ENCODE measurements around the gene LTBP1. TPM values are rescaled to one million over a fixed set of nuclear protein-coding genes. Genes with fewer than 3 reads are reported as not detected.
A peak's percentile ranks its signal among the peaks of the same experiment; 100 is the strongest.

The LTBP1 gene
- polyA plus RNA-seq, 4 donors: 62.8 to 133 (median 94.1) TPM

DNA sequence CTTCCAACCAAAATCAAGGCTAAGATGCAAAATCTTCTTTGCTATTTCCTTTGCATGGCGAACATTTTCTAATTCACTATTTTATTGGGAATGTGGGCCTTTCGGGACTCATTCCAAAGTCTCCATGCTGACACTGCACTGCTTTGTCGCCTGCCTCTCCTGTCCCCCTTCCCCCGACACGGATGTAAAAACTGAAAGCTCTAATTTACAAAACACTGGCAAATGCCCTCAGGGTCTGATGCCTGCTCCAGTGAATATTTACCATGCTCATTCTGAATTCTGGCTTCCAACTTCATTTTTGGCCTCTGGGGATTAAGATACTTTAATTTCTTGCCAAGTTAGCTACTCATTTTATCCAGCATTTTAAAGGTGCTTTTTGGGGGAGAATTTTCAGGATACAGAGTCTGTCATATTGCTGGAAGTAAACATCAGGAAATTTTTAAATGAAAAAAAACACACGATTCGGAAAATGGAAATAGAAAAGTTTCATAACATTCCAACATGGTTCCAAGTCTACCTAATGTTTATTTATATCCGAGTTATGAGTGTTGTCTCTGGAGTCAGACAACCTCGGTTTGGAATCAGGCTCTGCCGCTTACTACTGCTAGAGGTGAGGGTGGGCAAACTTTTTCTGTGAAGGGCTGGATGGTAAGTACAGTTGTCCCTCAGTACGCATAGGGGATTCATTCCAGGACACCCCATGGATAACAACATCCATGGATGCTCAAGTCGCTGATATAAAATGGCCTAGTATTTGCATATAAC is 14.6 kb upstream of the LTBP1 start:
- no peak for DNase-seq (ENCODE audit: low read depth in 4 of 4, low spot score in 3 of 4)

DNA sequence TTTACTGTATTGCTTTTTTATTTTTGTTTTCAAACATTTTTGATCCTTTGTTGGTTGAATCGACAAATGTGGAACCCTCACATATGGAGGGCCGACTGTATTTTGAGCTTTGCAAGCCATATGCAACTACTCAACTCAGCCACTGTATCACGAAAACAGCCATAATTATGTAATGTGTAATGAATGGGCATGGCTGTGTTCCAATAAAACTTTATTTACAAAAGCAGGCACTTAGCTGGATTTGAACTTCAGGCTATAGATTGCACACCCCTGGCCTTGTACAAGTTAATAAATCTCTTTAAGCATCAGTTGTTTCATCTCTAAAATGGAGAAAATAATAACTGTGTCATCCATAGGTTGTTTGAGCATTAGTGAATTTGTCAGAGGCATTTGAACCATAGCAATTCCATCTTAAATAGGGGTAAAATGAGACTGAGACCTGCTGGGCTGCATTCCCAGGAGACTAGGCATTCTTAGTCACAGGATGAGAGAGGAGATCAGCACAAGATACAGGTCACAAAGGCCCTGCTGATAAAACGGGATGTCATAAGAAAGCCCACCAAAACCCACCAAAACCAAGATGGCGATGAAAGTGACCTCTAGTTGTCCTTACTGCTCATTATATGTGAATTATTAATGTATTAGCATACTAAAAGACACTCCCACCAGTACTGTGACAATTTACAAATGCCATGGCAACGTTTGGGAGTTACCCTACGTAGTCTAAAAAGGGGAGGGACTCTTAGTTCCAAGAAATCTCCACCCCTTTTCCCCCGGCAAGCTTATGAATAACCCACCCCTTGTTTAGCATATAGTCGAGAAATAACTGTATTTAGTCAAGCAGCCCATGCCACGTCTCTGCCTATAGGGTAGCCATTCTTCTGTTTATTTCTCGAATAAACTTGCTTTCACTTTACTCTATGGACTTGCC is 13.7 kb upstream of the LTBP1 start:
- no peak for DNase-seq (ENCODE audit: low read depth in 4 of 4, low spot score in 3 of 4)

DNA sequence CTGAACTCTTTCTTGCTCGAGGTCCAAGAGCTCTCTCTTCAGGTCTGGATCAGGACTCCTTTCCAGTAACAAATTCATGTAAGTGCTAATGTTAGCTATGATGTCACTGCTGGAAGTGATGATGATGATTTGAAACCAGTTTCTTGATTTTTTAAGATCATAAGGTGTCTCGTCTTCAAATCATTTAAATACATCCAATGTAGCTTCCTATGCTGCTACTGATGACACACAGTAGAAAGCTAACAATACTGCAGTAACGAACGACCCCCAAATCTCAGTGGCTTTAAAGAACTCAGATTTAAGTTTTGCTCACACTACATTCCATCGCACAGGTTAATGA is 13.0 kb upstream of the LTBP1 start:
- DNase-seq (ENCODE audit: low read depth in 4 of 4, low spot score in 3 of 4): no peak

DNA sequence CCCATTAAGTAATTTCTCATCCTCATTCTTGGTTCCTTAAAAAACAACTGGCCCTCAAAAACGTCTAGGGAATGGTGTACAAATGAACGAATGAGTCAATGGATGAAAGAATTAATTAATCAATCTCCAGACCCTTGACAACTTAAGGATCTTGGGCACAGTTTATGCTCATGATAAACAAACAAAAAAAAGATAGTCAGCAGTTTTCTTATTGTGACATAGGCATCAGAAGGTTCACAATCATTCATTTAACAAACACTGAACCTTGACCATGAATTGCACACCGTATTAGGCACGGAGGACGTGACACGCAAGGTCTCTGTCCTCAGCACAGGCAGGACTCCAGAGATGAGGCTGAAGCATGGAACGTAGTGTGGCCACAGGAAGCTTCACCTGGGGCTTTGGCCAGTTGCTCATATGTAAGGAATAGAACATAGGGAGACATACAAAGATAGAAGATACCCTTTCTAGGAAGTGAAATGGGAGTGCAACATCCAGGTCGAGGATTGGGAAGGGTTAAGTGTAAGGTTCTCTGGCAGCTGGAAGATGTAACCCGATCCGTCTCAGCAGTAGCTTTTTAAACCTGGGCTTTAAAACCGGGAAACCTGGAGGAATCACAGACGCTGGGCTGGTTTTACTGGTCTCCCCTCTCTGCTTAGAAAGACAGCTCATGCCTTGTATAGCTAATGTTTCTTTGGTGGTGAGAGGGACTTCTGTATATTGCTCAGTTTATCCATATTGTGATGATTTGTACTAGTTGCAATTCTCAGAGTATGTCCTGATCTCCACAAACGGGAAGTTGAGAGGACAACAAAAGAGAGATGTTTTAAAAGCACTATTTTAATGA is 8.9 kb upstream of the LTBP1 start:
- peak in 1 of 4 donors; percentile 34 for DNase-seq (ENCODE audit: low read depth in 4 of 4, low spot score in 3 of 4)

DNA sequence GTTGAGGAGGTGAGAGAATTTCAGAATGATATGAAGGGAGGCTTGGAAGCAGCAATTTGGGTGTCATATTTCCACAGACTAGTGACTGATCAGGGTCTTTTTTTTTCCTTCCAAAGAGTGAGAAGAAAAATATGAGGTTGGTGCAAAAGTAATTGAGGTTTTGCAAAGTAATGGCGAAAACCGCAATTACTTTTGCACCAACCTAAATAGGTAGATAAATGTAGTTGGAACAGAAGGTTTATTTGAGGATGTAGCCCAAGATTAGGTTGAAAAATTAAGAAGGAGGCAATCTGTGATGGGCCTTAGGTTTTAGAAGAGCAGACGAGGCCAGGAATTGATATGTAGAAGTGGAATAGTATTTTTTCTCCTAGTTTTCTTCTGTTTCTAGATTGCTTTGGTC is 7.8 kb upstream of the LTBP1 start:
- DNase-seq (ENCODE audit: low read depth in 4 of 4, low spot score in 3 of 4): no peak

DNA sequence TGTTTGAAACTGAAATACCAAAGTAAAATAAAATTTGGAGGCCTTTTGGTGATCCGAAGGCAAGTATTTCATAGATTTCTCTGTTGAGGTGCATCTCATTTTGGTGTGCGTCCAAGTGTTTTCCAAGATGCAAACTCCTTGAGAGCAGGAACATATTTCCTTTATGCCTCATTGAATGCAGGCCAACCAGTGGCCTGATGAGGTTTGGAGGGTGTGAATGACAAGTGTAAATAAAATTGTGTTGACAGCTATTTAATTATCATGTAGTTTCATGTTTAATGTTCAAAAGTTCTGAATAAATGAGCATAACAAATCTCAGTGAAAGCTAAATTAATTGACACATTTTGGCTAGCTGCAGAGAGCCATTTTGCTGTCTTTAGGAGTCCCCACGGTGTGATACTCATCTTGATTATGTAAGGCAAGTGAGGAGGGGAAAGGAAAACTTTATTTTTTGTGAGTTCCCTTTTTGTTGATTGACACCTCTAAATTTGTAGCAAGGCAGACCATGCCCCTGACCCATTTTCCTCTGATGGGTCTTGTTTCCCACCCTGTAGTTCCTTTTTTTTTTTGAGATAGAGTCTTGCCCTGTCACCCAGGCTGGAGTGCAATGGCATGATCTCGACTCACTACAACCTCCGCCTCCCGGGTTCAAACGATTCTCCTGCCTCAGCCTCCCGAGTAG is 6.3 kb upstream of the LTBP1 start:
- no peak for DNase-seq (ENCODE audit: low read depth in 4 of 4, low spot score in 3 of 4)

DNA sequence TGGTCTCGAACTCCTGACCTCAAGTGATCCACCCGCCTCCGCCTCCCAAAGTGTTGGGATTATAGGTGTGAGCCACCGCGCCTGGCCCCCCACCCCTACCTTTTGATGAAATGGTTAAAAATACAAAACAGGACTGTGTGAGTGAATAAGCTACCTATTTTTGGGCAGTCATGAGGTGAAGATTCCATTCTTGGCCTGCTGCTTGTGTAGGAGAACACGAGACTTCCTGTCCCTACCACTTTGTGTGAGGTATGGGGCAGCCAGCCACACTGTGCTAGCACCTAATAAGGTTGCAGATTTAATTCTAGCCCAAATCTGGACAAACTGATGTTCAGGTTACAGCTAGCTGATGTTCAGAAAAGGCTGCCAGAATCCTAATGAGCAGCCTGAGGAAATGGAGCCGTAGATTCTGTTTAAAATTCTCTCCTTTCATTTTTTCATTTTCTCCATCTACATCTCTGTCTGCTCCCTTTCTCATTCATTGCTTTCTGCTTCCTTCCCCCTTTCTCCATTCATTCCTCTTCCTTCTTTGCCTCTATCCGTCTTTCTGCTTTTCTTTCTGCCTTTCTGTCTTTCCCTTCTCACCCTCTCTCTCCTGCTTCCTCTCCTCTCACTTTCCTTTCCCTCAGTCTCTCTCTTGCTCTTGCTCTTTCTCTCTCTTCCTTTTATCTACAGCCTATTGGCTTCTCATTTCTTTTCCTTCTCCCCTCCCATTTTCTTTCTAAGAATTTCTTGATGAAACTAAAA is 4.6 kb upstream of the LTBP1 start:
- no peak for DNase-seq (ENCODE audit: low read depth in 4 of 4, low spot score in 3 of 4)

DNA sequence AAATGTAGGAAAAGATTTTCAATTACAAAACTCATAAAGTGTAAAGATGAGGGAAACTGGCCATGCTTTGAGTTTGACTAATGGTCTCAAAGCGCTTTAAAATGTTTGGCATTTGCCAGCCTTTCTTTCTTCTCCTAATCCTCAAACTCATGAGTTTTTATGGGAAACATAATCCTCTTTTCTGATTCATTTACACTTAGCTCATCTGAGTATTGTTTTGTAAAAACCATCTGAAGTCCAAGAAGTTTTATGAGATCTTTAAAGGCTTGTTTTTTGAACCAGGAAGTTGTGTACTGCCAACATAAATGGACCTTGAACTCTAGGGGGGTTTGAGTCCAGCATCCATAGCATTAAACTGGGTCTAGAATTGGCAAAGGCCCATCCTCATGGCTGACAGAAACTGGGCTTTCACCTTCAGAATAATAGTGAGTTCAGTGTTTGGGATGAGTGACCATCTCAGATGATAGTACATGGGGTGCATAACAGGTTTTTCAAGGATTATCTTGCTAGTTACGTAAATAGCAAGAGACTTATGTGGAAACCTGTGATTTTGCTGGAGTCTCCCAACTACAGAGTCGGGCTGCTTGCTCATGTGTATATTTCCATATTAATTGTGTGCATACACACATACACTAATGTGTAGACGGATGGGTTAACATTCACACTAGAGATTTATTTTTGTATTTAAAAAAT is 3.8 kb upstream of the LTBP1 start:
- no peak for DNase-seq (ENCODE audit: low read depth in 4 of 4, low spot score in 3 of 4)

DNA sequence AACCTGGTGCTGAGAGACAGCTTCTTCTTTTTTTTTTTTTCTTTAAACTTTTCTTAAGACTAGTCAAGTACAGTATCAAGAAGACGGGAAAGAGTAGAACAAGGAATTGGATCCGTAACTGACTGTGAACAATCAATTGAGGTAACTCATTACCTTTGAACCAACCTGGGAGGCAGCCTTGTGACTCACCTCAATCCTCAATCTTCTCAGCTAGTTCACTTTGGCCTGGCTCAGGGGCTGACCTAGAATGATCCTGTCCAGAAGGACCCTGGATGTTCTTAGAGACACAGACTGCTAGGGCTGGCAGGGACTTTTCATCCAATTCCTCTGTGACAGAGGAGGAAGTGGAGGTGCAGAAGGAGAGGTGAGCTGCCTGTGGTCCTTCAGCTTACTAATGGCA is 1.5 kb upstream of the LTBP1 start:
- no peak for DNase-seq (ENCODE audit: low read depth in 4 of 4, low spot score in 3 of 4)

DNA sequence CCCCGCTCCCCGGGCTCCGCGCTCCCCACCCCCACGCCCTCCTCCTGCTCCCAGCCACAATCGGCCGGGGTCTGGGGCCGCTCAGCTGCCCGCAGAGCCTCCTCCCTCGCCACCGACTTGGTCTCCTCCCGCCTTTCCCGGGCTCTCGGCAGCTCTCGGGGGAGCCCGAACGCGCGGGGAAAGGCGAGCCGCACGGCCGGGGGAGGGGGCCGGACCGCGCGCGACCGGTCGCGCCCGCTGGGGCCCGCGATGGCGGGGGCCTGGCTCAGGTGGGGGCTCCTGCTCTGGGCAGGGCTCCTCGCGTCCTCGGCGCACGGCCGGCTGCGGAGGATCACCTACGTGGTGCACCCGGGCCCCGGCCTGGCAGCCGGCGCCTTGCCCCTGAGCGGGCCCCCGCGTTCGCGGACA is 327 bp downstream of the LTBP1 start:
- DNase-seq (ENCODE audit: low read depth in 4 of 4, low spot score in 3 of 4): no peak

DNA sequence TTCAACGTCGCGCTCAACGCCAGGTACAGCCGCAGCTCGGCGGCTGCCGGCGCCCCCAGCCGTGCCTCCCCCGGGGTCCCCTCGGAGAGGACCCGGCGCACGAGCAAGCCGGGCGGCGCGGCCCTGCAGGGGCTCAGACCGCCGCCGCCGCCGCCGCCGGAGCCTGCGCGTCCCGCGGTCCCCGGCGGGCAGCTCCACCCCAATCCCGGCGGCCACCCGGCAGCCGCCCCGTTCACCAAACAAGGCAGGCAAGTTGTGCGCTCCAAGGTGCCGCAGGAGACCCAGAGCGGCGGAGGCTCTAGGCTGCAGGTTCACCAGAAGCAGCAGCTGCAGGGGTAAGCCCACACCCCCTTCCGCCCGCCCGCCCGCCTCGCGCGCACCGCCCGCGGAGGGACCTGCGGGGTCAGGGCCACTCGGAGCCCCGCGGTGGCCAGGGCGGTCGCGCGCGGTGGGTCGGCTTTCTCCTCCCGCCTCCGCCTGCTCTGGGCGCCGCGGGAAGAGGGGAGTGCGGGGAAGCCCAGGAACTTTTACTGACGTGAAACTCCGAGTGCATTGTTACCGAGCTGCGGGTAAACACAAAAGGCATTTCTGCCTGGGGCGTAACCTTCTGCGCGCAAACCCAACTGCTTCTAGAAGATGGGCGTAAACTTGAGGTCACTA is 861 bp downstream of the LTBP1 start:
- peak in 2 of 4 donors; percentile 26 to 36 for DNase-seq (ENCODE audit: low read depth in 4 of 4, low spot score in 3 of 4)

DNA sequence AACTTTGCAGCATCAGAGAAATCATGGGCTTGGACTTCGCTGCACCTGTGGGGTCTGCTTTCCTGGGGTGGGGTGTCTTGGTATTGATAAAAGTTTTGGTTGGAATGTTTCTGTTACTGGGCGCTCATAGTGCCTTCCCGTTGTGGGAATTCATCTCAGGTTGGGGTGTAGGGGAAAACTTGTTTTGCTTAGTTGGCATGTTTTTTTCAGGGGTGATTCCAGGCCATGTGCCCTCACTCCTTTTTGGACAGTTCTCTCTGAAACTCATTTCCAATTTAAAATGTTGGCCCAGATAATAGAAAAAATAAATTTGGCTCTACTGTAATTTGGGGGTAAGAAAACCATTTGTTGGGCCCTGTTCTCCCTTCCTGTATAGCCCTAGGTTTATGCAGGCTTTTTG is 1.5 kb downstream of the LTBP1 start:
- no peak for DNase-seq (ENCODE audit: low read depth in 4 of 4, low spot score in 3 of 4)

DNA sequence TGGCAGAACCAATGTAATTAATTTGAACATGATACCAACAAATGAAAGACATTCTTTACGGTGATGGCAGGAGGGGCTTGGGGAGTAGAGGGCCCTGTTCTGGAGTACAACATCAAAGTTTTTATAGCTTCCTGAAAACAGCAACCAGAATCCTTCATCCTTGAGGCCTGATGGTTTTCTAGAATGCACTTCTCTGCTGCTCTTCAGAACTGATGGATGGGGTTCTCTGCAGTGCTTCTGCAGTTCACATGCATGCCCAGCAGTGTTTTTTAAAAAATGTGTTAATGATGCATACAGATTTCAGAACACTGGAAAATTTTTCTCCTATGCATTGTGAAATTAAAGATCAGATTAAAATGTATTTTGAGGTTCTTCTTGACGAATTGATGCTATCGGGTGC is 2.5 kb downstream of the LTBP1 start:
- no peak for DNase-seq (ENCODE audit: low read depth in 4 of 4, low spot score in 3 of 4)

DNA sequence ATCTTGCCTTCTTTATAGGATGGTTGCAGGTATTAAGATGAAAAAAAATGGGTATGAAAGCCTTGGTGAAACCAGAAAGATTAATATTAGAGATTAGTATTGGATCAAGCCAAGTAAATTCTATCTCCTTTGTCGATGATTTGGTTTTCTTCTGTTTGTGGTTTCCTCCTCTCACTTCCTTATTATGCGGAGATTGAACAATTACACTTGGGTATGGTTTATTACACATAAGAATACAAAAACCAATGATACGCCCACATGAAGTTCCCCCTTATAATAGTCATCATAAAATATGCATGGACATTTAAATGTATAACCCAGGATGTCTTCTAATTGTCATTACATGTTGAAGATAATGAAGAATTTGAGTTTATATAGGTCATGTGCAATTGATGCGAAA is 4.9 kb downstream of the LTBP1 start:
- no peak for DNase-seq (ENCODE audit: low read depth in 4 of 4, low spot score in 3 of 4)

DNA sequence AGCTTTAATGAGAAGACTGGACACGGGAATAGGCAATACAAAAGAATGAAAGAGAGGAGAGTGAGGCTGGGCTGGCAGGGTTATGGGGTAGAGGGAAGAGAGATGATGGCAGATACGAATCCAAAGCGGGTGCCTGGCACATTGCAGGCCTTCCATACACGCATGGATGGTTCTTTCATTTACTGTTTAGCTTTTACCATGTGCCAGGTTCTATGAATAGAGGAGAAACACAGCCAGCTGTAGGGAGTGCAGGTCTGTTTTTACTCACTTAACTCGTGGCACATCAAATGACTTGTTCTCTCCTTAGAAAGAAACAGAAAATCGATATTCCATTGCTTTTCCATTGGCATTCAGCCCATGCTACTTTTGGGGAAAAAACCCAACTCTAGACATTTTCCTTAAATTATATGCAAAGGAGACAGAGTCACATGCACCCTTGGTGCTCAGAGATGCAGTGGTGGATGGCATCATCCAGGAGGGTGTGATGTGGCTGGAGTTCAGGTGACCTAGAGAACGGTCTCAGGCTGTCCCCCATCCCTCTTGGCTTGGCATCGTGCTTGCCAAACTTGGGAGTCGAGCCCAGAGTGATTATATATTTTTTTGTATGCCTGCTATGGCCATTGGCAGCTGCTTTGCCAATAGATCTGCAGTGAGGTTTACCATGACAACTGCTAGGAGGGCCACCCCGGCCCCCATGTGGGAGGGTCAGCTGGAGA is 6.2 kb downstream of the LTBP1 start:
- DNase-seq (ENCODE audit: low read depth in 4 of 4, low spot score in 3 of 4): no peak

DNA sequence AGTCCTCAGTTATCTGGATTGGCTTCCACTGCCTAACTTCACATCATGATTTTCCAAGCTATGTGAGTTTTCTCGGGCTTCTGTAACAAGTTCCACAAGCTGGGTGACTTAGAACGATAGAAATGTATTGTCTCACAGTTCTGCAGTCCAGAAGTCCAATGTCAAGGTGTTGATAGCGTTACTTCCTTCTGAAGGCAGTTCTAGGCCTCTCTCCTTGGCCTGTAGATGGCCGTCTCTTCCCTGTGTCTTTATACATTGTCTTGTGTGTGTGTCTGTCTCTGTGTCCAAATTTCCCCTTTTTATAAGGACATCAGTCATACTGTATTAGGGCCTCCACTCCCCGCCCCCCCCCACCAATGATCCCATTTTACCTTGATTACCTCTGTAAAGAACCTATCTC is 7.5 kb downstream of the LTBP1 start:
- DNase-seq (ENCODE audit: low read depth in 4 of 4, low spot score in 3 of 4): no peak

DNA sequence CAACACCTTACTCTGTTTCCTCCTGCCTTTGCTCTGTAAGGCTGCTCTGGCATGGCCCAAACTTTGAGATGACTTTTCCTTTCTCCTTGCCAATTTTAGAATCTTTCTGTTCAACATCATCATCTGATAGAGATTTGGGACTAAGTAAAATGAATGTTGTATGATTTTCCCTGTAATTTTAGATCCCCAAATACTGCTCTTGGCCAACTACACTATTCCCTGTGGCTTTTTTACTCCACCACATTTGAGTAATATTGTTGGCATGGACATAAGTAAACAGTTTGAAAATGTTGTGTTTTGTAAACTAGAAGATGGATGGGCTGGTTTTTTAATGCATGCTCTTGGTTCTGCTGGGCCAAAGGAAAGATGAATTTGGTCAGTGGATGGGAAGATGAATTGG is 12.1 kb downstream of the LTBP1 start:
- no peak for DNase-seq (ENCODE audit: low read depth in 4 of 4, low spot score in 3 of 4)

DNA sequence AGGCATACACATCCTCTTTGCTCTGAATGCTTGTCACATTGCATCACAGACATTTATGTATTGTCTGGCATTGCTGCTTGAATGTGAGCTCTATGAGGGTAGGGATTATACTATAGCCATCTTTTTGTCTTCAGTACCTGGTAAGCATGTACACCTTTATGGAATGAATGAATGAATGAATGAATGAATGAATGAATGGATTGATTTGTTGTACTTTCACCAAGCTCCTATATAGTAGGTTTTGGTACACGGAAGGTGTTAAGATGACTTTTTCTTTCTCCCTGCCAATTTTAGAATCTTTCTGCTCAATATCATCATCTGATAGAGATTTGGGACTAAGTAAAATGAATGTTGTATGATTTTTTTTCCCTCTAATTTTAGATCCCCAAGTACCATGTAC is 13.5 kb downstream of the LTBP1 start:
- no peak for DNase-seq (ENCODE audit: low read depth in 4 of 4, low spot score in 3 of 4)

Data from left renal pelvis (tissue), 4 donors.